IMR-90 (cell line): ENCODE data around the gene ZNF329. TPM values are rescaled to one million over a fixed set of nuclear protein-coding genes. Genes with fewer than 3 reads are reported as not detected.

ENCODE experiments used
- BHLHE40 ChIP-seq: fragments of 150-350 bp; IDR thresholded peaks from 2 replicates; pipeline ENCODE4 v1.6.1; 2016; ENCODE audit warnings: mild to moderate bottlenecking, low read depth, low read length
- ELK1 ChIP-seq: fragments of 150-350 bp; IDR thresholded peaks from 2 replicates; pipeline ENCODE4 v1.6.1; 2016; ENCODE audit warnings: low read depth, mild to moderate bottlenecking, low read length, moderate library complexity, borderline replicate concordance
- polyA plus RNA-seq, 3 experiments: library from polyadenylated mRNA; depleted of rRNA; stranded (reverse); fragments of >200 nt; gene quantifications; 2 replicates each; pipeline ENCODE4 v1.2.3, GENCODE V29; 2012; ENCODE audit warnings: low replicate concordance in 1 of 3
- total RNA-seq: library from RNA; depleted of rRNA; stranded (reverse); fragments of >200 nt; gene quantifications from 2 replicates; pipeline ENCODE4 v1.2.3, GENCODE V29; 2012; rRNA removed

Gene ZNF329
- total and polyA plus RNA-seq, 2 of the 4 experiments (the other 2 are of a cell fraction): 4.7 to 16.8 TPM

GRCh38 chr19:58079792-58080191 lies 70.8 kb downstream of the ZNF329 start (continued):
- TF ChIP-seq ELK1 (no peak), BHLHE40 (no peak)

Other genes starting within 250 kb of the ZNF329 start
- gene ZNF417, start 234.2 kb downstream of the ZNF329 start, total RNA-seq: 20.8 and 23.1 TPM in 2 replicates
- gene ZNF417, start 234.2 kb downstream of the ZNF329 start, polyA plus RNA-seq (2012; rRNA removed): 3.1 and 4.0 TPM in 2 replicates
- 3.4 and 4.2 TPM in 2 replicates for gene ZNF418, start 215.4 kb downstream of the ZNF329 start, total RNA-seq
- 1.0 and 2.1 TPM in 2 replicates for gene ZNF418, start 215.4 kb downstream of the ZNF329 start, polyA plus RNA-seq (2012; rRNA removed)
- 6.1 and 7.0 TPM in 2 replicates for gene ZNF256, start 203.1 kb downstream of the ZNF329 start, total RNA-seq
- 2.3 and 3.0 TPM in 2 replicates for gene ZNF256, start 203.1 kb downstream of the ZNF329 start, polyA plus RNA-seq (2012; rRNA removed)
- gene C19orf18, start 176.3 kb downstream of the ZNF329 start, total RNA-seq: not detected in 2 replicates
- 0.15 TPM in 1 of 2 replicates, not detected in the other for gene C19orf18, start 176.3 kb downstream of the ZNF329 start, polyA plus RNA-seq (2012; rRNA removed)
- 9.0 and 9.4 TPM in 2 replicates for gene ZNF606, start 148.0 kb downstream of the ZNF329 start, total RNA-seq
- gene ZNF606, start 148.0 kb downstream of the ZNF329 start, polyA plus RNA-seq (2012; rRNA removed): 2.6 and 4.3 TPM in 2 replicates
- gene ZSCAN1, start 116.8 kb downstream of the ZNF329 start, total RNA-seq: not detected in 2 replicates
- 0.14 TPM in 1 of 2 replicates, not detected in the other for gene ZSCAN1, start 116.8 kb downstream of the ZNF329 start, polyA plus RNA-seq (2012; rRNA removed)
- 1.9 and 2.7 TPM in 2 replicates for gene ZNF135, start 91.5 kb downstream of the ZNF329 start, total RNA-seq
- gene ZNF135, start 91.5 kb downstream of the ZNF329 start, polyA plus RNA-seq (2012; rRNA removed): 2.4 and 2.7 TPM in 2 replicates
- gene ZSCAN18, start 52.6 kb downstream of the ZNF329 start, total RNA-seq: 3.0 and 3.6 TPM in 2 replicates
- 8.2 and 11.1 TPM in 2 replicates for gene ZSCAN18, start 52.6 kb downstream of the ZNF329 start, polyA plus RNA-seq (2012; rRNA removed)
- gene ZNF274, start 32.3 kb upstream of the ZNF329 start, total RNA-seq: 12.5 and 15.2 TPM in 2 replicates
- gene ZNF274, start 32.3 kb upstream of the ZNF329 start, polyA plus RNA-seq (2012; rRNA removed): 11.0 and 12.1 TPM in 2 replicates
- gene ZNF544, start 78.1 kb upstream of the ZNF329 start, total RNA-seq: 35.3 and 45.9 TPM in 2 replicates
- gene ZNF544, start 78.1 kb upstream of the ZNF329 start, polyA plus RNA-seq (2012; rRNA removed): 14.4 and 19.3 TPM in 2 replicates
- gene ZNF8, start 128.2 kb upstream of the ZNF329 start, total RNA-seq: 3.9 and 4.4 TPM in 2 replicates
- gene ZNF8, start 128.2 kb upstream of the ZNF329 start, polyA plus RNA-seq (2012; rRNA removed): 1.5 and 2.1 TPM in 2 replicates
- 30.8 and 33.0 TPM in 2 replicates for gene ERVK3-1, start 154.6 kb upstream of the ZNF329 start, total RNA-seq
- gene ERVK3-1, start 154.6 kb upstream of the ZNF329 start, polyA plus RNA-seq (2012; rRNA removed): 34.9 and 39.3 TPM in 2 replicates
- gene ZSCAN22, start 176.2 kb upstream of the ZNF329 start, total RNA-seq: 1.9 and 2.5 TPM in 2 replicates
- gene ZSCAN22, start 176.2 kb upstream of the ZNF329 start, polyA plus RNA-seq (2012; rRNA removed): 1.8 and 2.2 TPM in 2 replicates
- gene A1BG, start 202.7 kb upstream of the ZNF329 start, total RNA-seq: 4.5 and 6.4 TPM in 2 replicates
- gene A1BG, start 202.7 kb upstream of the ZNF329 start, polyA plus RNA-seq (2012; rRNA removed): 54.5 and 65.7 TPM in 2 replicates
- gene ZNF497, start 212.0 kb upstream of the ZNF329 start, total RNA-seq: 0.18 and 0.56 TPM in 2 replicates
- gene ZNF497, start 212.0 kb upstream of the ZNF329 start, polyA plus RNA-seq (2012; rRNA removed): 0.24 and 0.27 TPM in 2 replicates
- 0.54 and 0.56 TPM in 2 replicates for gene ZNF837, start 230.2 kb upstream of the ZNF329 start, total RNA-seq
- 1.2 and 1.9 TPM in 2 replicates for gene ZNF837, start 230.2 kb upstream of the ZNF329 start, polyA plus RNA-seq (2012; rRNA removed)
- 3,811 and 5,858 TPM in 2 replicates for gene RPS5, start 236.5 kb upstream of the ZNF329 start, total RNA-seq
- 3,265 and 3,617 TPM in 2 replicates for gene RPS5, start 236.5 kb upstream of the ZNF329 start, polyA plus RNA-seq (2012; rRNA removed)
- not detected in 2 replicates for gene RNF225, start 244.9 kb upstream of the ZNF329 start, total RNA-seq
- 0.10 TPM in 1 of 2 replicates, not detected in the other for gene RNF225, start 244.9 kb upstream of the ZNF329 start, polyA plus RNA-seq (2012; rRNA removed)